Kidney (tissue), 14 donors: ENCODE results near the gene SLC7A6OS. TPM values are rescaled to one million over a fixed set of nuclear protein-coding genes. Genes with fewer than 3 reads are reported as not detected.

ENCODE experiments used
- DNase-seq, 5 donors: peaks; one replicate each; pipeline ENCODE4 v3.0.0-alpha.2; 2013 to 2020
- FAIRE-seq: peaks from 2 replicates; lab custom pipeline; 2012; peaks lifted over from hg19 to GRCh38; lab: Jason Lieb, UNC
- H3K27ac ChIP-seq, 2 donors: one replicate each; pipeline ENCODE4 v1.7.0; 2013; ENCODE audit warnings: low read depth in 2 of 2, low read length in 2 of 2, inconsistent platforms in 1 of 2
- H3K27me3 ChIP-seq: one replicate; pipeline ENCODE4 v1.7.1; 2013; ENCODE audit warnings: low read length, inconsistent platforms; ENCODE audit not compliant: control insufficient read depth, insufficient read depth
- H3K36me3 ChIP-seq, 3 donors: one replicate each; pipeline versions ENCODE4 v1.7.0 to v1.7.1; 2013; ENCODE audit warnings: low read length in 3 of 3, control low read depth in 1 of 3, inconsistent platforms in 1 of 3; ENCODE audit not compliant: insufficient read depth in 3 of 3, control insufficient read depth in 2 of 3
- H3K4me1 ChIP-seq, 3 donors: one replicate each; pipeline versions ENCODE4 v1.7.0 to v1.7.1; 2013; ENCODE audit warnings: low read length in 3 of 3, inconsistent platforms in 1 of 3, low read depth in 1 of 3; ENCODE audit not compliant: control insufficient read depth in 2 of 3, insufficient read depth in 2 of 3
- H3K4me3 ChIP-seq, 3 donors: one replicate each; pipeline versions ENCODE4 v1.7.0 to v1.8.1; 2013; ENCODE audit warnings: low read length in 3 of 3, control low read depth in 1 of 3, inconsistent platforms in 1 of 3
- H3K9ac ChIP-seq, 3 donors: one replicate each; pipeline versions ENCODE4 v1.7.0 to v1.7.1; 2013; ENCODE audit warnings: low read length in 3 of 3, control low read depth in 1 of 3, inconsistent platforms in 1 of 3
- H3K9me3 ChIP-seq, 3 donors: one replicate each; pipeline versions ENCODE4 v1.7.0 to v1.7.1; 2013; ENCODE audit warnings: low read length in 3 of 3, control low read depth in 1 of 3, inconsistent platforms in 1 of 3; ENCODE audit not compliant: control insufficient read depth in 2 of 3, insufficient read depth in 1 of 3
- intact Hi-C: fragments of 100-400 bp; cut with DNase I; formaldehyde crosslinking; loops from one replicate; pipeline ENCODE4 v1.11.1; 2022
- polyA plus RNA-seq: library from polyadenylated mRNA; stranded (reverse); fragments of 350-450 nt; fragmentation: Illumina TruSeq; extraction: RNeasy Lipid Tissue Mini Kit (QIAGEN cat#74804); gene quantifications from one replicate; pipeline ENCODE4 v1.2.3, GENCODE V29; 2014; ENCODE audit warnings: low read depth, low replicate concordance; ENCODE audit not compliant: insufficient read depth
- total RNA-seq: library from RNA; stranded (reverse); fragmentation: NEBNext Ultra II Directional; extraction: Animal tissue kit (Norgen Biotek cat#: 25700); gene quantifications from one replicate; pipeline ENCODE4 v1.2.1, GENCODE V29; 2021
- TF ChIP-seq, protein P1 (sequence below): IDR thresholded peaks from 3 replicates; pipeline ENCODE4 v1.5.1; 2012; ENCODE audit warnings: mild to moderate bottlenecking, moderate library complexity, borderline replicate concordance; ENCODE audit not compliant: insufficient read depth; ENCODE audit errors: extremely low read depth
- donor health status: control.
- donor health status: control.
- donor health status: control.
- donor health status: control.
- donor health status: control.
- donor health status: DM: yes; HTN: yes; CAD: no.
- donor health status: Normal renal cell carcinoma (clear cell type).

Gene SLC7A6OS
- total and polyA plus RNA-seq, 2 donors from 2014 or later: 9.2 to 20.3 TPM

DNA sequence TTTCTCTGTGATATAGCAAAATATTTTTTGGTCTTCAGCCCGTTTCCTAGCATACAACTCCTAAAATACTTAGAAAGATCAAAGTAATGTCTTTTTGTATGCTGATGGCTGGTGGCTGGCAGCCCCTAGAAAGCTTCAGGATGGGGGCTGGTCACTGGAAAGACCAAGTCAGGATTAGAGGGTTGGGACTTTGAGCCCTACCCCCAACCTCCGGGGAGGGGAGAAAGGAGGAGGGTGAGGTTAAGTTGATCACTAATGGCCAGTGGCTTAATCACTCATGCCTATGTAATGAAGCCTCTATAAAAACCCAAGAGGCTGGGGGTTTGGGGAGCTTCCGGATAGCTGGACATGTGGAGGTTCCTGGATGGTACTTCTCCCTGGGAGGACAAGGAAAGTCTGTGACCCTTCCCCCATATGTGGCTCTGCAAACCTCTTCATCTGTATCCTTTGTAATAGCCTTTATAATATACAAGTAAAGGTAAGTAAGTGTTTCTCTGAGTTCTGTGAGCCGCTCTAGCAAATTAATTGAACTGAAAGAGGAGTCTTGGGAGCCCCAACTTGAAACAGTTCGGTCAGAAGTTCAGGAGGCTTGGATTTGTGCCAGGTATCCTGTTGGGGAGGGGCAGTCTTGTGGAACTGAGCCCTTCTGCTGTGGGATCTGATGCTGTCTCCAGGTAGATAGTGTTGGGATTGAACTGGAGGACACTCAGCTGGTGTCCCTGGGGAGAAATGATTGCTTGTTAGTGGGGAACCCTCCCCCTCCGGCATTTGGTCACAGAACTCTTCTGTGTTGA lies 42.9 kb downstream of the SLC7A6OS start:
- Histone ChIP-seq H3K4me1 (peaks cover 0 to 21% (median 6%) of the 10 kb centered on the region in 3 donors), H3K9ac (no peak overlapping the region), H3K36me3 (no peaks in the 10 kb centered on the region), H3K27me3 (no peaks in the 10 kb centered on the region), H3K4me3 (no peak overlapping the region), H3K9me3 (no peaks in the 10 kb centered on the region), H3K27ac (peak overlapping the region in 1 of 2 donors; percentile 1)
- TF ChIP-seq, protein P1, sequence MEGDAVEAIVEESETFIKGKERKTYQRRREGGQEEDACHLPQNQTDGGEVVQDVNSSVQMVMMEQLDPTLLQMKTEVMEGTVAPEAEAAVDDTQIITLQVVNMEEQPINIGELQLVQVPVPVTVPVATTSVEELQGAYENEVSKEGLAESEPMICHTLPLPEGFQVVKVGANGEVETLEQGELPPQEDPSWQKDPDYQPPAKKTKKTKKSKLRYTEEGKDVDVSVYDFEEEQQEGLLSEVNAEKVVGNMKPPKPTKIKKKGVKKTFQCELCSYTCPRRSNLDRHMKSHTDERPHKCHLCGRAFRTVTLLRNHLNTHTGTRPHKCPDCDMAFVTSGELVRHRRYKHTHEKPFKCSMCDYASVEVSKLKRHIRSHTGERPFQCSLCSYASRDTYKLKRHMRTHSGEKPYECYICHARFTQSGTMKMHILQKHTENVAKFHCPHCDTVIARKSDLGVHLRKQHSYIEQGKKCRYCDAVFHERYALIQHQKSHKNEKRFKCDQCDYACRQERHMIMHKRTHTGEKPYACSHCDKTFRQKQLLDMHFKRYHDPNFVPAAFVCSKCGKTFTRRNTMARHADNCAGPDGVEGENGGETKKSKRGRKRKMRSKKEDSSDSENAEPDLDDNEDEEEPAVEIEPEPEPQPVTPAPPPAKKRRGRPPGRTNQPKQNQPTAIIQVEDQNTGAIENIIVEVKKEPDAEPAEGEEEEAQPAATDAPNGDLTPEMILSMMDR: no peak
- DNase-seq (peak in 3 of 5 donors; percentile 38 to 77 (median 70)), FAIRE-seq (no peak)
- intact Hi-C loops: loop anchor here (10.0 kb wide), 1 partner anchor 47 kb away; the partner anchor contains the start of genes PRMT7 and SLC7A6OS

DNA sequence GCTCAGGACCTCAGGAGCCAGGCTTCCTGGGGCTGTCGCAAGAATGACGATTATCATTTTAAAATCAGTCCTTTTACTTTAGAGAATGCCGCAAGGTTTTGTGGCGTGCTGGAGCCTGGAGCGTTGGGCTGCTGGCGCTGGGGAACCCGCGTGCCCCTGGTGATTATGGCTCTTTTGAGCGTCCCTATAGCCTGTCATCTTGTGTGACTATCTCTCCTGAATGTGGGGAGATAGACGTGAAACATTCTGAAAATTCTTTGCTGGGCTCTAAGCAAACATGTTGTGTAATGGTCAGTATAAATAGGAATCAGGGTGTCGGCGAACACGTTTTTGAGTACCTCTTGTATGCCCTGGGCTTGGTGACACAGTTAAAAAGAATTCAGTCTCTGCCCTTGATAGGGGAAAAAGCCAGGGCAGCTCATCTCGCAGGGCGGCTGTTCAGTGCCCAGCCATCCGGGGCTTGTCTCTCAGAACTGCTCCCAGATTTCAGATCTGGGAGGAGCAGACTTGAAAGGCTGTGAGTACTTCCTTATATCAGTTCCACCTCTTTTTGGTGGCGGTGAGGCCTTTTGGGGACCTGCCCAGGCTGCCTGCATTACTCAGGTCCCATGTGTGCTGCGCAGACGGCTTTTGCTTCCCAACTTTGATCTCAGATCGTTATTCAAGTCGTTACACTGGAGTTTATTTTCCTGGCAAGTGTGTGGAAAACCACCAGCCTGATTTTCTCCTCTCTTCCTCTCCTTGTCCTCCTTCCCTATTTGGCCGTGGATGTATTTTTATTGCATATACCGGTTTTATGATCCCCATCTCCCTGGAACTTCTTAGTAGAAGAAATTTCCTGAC lies 45.4 kb downstream of the SLC7A6OS start:
- Histone ChIP-seq H3K36me3 (peaks cover 0 to 4% (median 0%) of the 10 kb centered on the region in 3 donors), H3K4me3 (peak overlapping the region; percentile 64 to 77 (median 65)), H3K9me3 (no peaks in the 10 kb centered on the region), H3K27ac (peak overlapping the region; percentile 92 to 96), H3K27me3 (no peaks in the 10 kb centered on the region), H3K9ac (peak overlapping the region; percentile 34 to 56 (median 37)), H3K4me1 (peaks cover 0 to 21% (median 6%) of the 10 kb centered on the region in 3 donors)
- DNase-seq (peak in 4 of 5 donors; percentile 59 to 81 (median 68)), FAIRE-seq (no peak)
- TF ChIP-seq, protein P1: no peak
- intact Hi-C loops: loop anchor here (10.0 kb wide), 1 partner anchor 50 kb away; the partner anchor contains the start of genes PRMT7 and SLC7A6OS

DNA sequence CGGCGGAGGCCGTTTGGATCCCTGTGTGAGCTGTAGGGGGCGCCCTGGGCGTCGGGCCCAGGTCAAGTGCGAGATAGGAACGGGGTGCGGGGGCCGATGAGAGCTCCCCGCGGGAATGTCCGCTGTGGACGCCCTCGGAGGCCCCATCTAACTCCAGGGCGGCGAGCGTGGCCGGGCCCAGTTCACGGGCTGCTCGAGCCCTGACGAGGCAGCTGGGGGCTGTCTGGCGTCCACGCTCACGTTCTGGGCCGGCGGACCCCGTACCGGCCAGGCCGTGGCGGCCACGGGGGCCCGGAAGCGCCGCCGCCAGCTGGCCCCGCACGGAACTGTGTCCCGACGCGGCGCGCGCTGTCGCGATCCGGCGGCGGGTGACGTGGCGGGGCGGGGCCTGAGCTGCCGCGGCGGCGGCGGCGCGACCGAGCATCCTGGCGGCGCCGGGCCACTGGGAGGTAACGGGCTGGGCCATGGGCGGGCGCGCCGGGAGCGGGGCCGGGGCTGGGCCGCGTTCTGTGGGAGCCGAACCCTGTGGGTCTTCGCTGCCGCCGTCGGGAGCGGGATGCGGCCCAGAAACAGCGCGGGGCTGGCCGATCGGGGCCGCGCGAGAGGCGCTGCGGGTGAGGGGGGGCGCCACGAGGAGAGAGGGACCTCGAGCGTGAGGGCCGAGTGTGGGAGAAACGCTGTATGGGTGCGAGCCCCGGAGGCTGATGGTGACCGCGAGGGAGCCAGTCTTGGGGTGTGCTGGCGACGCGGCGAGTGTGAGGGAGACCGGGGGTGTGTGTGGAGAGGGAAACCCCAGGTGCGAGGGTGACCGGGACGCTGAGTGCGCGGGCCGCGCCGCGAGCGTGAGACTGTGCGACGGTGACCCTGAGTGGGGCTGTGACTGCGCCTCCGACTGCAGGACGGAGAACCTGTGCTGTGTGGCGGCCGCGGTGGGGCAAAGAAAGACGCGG lies 46.3 kb downstream of the SLC7A6OS start, which contains the start of gene SLC7A6:
TSS of gene SLC7A6 (plus strand) at position 399 of the 950 bp plus-strand sequence. CDS start 10,201 bp downstream, outside the sequence.
- FAIRE-seq (no peak), DNase-seq (peak; percentile 73 to 92 (median 80))
- Histone ChIP-seq H3K4me1 (peaks cover 0 to 27% (median 13%) of the 10 kb centered on the region in 3 donors), H3K9ac (peak within 1 kb of the TSS; percentile 34 to 74 (median 37)), H3K27me3 (no peaks in the 10 kb centered on the region), H3K27ac (peak within 1 kb of the TSS; percentile 92 to 96), H3K9me3 (no peaks in the 10 kb centered on the region), H3K4me3 (peak within 1 kb of the TSS; percentile 64 to 77 (median 65)), H3K36me3 (peaks cover 0 to 13% (median 6%) of the 10 kb centered on the region in 3 donors)
- intact Hi-C loops: loop anchor here (10.0 kb wide), 1 partner anchor 50 kb away; the partner anchor contains the start of genes PRMT7 and SLC7A6OS
- TF ChIP-seq, protein P1: peak; percentile 53
